Effector memory CD8-positive, alpha-beta T cell (primary cell): ENCODE measurements around the gene SPTSSA.
"Not testable (repeated sequence)": the region's sequence is repeated elsewhere in the genome, so short reads cannot be mapped to it uniquely, and the experiment has no call there.

Experiments used
- ATAC-seq: fragments of 150-1000 bp; cut with Tn5 transposase; replicated peaks from 2 replicates; pipeline ENCODE4 v1.10.0; 2021; ENCODE audit warnings: mild to moderate bottlenecking, moderate library complexity
- DNase-seq, 3 experiments: peaks; one replicate each; pipeline ENCODE4 v3.0.0; 2021
- H3K27ac Mint-ChIP-seq, 2 donors: one replicate each; pipeline ENCODE4 v1.8.0; 2022; ENCODE audit warnings: mild to moderate bottlenecking in 2 of 2, mixed read lengths in 2 of 2, moderate library complexity in 2 of 2
- H3K27me3 Mint-ChIP-seq, 2 donors: one replicate each; pipeline ENCODE4 v1.8.0; 2022; ENCODE audit warnings: mixed read lengths in 2 of 2
- H3K36me3 Mint-ChIP-seq: one replicate; pipeline ENCODE4 v1.8.0; 2022; ENCODE audit warnings: mild to moderate bottlenecking, moderate library complexity, mixed read lengths; ENCODE audit not compliant: insufficient read depth
- H3K4me1 Mint-ChIP-seq, 2 donors: one replicate each; pipeline ENCODE4 v1.8.0; 2022; ENCODE audit warnings: low read depth in 2 of 2, mixed read lengths in 2 of 2
- H3K4me3 Mint-ChIP-seq, 2 donors: one replicate each; pipeline ENCODE4 v1.8.0; 2022; ENCODE audit warnings: mild to moderate bottlenecking in 2 of 2, mixed read lengths in 2 of 2, moderate library complexity in 2 of 2
- H3K9me3 Mint-ChIP-seq, 2 donors: one replicate each; pipeline ENCODE4 v1.8.0; 2022; ENCODE audit warnings: mixed read lengths in 2 of 2
- total RNA-seq, 9 experiments: gene quantifications; one replicate each; lab custom pipeline; 2026; lab: John Stamatoyannopoulos, UW

Gene SPTSSA, protein sequence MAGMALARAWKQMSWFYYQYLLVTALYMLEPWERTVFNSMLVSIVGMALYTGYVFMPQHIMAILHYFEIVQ
- 0.67 to 9.0 (median 4.9) reads per million in 9 experiments for total RNA-seq

- Mint-ChIP-seq H3K9me3 (no peaks in the 10 kb centered on the region), H3K36me3 (no peaks in the 10 kb centered on the region), H3K4me3 (peak within 1 kb of the TSS; percentile 78 to 86), H3K27ac (peak within 1 kb of the TSS; percentile 46 to 71), H3K4me1 (peaks cover 8 to 13% of the 10 kb centered on the region in 2 donors), H3K27me3 (no peaks in the 10 kb centered on the region)
- DNase-seq (peak; percentile 75 to 78 (median 76)), ATAC-seq (peak; percentile 95)
Measured at GRCh38 chr14:34462132-34462893, at the start of gene SPTSSA. SPTSSA (minus strand) TSS chr14:34462240; CDS start chr14:34462207, 33 bp downstream.

GRCh38 chr14:34507884-34508283 is 45.8 kb upstream of the SPTSSA start:
- Mint-ChIP-seq H3K9me3 (no peaks in the 10 kb centered on the region), H3K27me3 (no peaks in the 10 kb centered on the region), H3K4me1 (peaks cover 0 to 5% of the 10 kb centered on the region in 2 donors), H3K27ac (no peak overlapping the region), H3K4me3 (no peak overlapping the region), H3K36me3 (peaks cover 3% of the 10 kb centered on the region)
- ATAC-seq: no peak
- no peak for DNase-seq

DNA sequence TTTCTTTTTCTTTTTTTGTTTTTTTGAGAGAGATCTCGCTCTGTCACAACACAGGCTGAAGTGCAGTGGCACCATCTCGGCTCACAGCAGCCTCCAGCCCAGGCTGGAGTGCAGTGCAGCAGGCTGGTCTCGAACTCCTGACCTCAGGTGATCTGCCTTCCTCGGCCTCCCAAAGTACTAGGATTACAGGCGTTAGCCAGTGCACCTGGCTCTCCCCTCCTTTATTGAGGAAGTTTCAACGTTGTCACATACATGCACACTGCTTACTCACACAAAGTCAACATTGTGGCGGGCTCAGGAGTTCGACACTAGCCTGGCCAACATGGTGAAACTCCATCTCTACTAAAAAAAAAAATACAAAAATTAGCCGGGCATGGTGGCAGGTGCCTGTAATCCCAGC is 45.4 kb upstream of the SPTSSA start:
- H3K4me1 Mint-ChIP-seq: peaks cover 0 to 5% of the 10 kb centered on the region in 2 donors
- no peak overlapping the region for H3K27ac Mint-ChIP-seq
- no peaks in the 10 kb centered on the region for H3K9me3 Mint-ChIP-seq
- peaks cover 3% of the 10 kb centered on the region for H3K36me3 Mint-ChIP-seq
- H3K4me3 Mint-ChIP-seq: no peak overlapping the region
- DNase-seq: no peak
- no peak for ATAC-seq
- H3K27me3 Mint-ChIP-seq: no peaks in the 10 kb centered on the region

DNA sequence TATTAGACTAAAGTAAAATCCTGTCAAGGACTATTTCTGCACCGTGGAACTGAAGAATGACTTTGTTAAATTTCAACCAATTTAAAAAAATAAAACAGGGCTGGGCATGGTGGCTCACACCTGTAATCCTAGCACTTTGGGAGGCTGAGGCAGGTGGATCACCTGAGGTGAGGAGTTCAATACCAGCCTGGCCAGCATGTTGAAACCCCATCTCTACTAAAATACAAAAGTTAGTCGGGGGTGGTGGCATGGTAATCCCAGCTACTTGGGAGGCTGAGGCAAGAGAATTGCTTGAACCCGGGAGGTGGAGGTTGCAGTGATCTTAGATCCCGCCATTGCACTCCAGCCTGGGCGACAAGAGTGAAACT is 43.1 kb upstream of the SPTSSA start:
- not testable (repeated sequence) for H3K4me1 Mint-ChIP-seq

DNA sequence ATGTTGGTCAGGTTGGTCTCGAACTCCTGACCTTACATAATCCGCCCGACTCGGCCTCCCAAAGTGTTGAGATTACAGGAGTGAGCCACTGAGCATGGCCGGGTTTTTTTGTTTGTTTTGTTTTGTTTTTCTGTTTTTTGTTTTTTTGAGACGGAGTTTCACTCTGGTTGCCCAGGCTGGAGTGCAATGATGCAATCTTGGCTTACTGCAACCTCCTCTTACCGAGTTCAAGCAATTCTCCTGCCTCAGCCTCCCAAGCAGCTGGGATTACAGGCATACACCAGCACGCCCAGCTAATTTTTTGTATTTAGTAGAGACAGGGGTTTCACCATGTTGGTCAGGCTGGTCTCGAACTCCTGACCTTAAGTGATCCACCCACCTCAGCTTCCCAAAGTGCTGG is 42.0 kb upstream of the SPTSSA start:
- not testable (repeated sequence) for H3K9me3 Mint-ChIP-seq, H3K27me3 Mint-ChIP-seq, H3K4me1 Mint-ChIP-seq, H3K4me3 Mint-ChIP-seq, DNase-seq, H3K27ac Mint-ChIP-seq, H3K36me3 Mint-ChIP-seq, ATAC-seq

More for the DNA sequence above, 43.1 kb upstream of the SPTSSA start:
- not testable (repeated sequence) for ATAC-seq, DNase-seq, H3K36me3 Mint-ChIP-seq, H3K27ac Mint-ChIP-seq, H3K4me3 Mint-ChIP-seq, H3K9me3 Mint-ChIP-seq, H3K27me3 Mint-ChIP-seq

DNA sequence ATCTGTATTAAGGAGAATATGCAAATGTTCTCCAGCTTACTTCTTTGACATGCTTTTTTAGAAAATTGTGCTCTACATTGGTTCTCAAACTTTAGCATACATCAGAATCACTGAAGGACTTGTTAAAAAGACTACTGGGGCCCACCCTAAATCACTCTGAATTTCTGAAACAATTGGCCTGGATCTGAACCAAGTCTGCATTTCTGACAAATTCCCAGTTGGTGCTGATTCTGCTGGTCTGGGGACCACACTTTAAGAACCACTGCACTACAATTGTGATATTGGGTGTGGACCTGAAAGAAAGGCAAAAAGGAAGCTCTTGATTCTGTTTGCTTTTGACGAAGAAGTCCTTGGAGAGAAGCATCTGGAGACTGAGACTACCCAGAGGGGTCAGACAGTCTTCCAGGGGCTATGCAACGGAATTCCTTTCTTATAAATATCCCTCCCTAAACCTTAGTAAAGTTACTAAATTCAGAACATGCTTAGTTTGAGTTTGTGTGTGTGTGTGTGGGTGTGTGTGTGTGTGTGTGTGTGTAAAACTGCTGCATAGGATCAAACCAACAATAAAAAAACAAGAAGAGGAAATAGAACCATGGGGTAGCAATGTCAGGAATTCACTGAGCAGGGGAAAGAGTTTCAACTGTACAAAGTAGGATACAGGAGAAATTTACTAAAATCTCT is 40.6 kb upstream of the SPTSSA start:
- Mint-ChIP-seq H3K4me1 (no peaks in the 10 kb centered on the region), H3K27me3 (no peaks in the 10 kb centered on the region), H3K4me3 (no peak overlapping the region), H3K9me3 (no peaks in the 10 kb centered on the region), H3K27ac (no peak overlapping the region), H3K36me3 (peaks cover 7% of the 10 kb centered on the region)
- ATAC-seq (no peak), DNase-seq (no peak)

- Mint-ChIP-seq H3K9me3 (no peaks in the 10 kb centered on the region), H3K36me3 (peaks cover 7% of the 10 kb centered on the region), H3K4me1 (no peaks in the 10 kb centered on the region), H3K27me3 (no peaks in the 10 kb centered on the region), H3K27ac (no peak overlapping the region), H3K4me3 (no peak overlapping the region)
- no peak for DNase-seq
- ATAC-seq: no peak
Measured at GRCh38 chr14:34502001-34502400, 40.0 kb upstream of the SPTSSA start.

DNA sequence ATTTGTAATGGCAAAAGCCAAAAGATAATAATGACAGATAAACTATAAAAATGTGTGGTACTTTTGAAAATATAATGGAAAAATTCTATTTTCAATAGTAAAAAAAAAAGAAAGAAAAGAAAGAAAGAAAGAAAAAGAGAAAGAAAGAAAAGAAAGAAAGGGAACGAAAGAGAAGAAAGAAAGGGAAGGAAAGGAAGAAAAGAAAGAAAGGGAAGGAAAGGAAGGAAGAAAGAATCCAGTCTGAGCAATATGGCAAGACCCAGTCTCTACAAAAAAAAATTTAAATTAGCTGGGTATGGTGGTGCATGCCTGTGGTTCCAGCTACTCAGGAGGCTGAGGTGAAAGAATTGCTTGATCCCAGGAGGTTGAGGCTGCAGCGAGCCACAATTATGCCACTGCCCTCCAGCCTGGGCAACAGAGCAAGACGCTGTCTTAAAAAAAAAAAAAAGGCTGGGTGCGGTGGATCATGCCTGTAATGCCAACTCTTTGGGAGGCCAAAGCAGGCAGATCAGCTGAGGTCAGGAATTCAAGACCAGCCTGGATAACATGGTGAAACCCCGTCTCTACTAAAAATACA is 39.1 kb upstream of the SPTSSA start:
- Mint-ChIP-seq H3K4me3 (no peak overlapping the region), H3K9me3 (no peaks in the 10 kb centered on the region), H3K27me3 (no peaks in the 10 kb centered on the region), H3K27ac (no peak overlapping the region), H3K4me1 (no peaks in the 10 kb centered on the region), H3K36me3 (peaks cover 7% of the 10 kb centered on the region)
- ATAC-seq: no peak
- no peak for DNase-seq

- ATAC-seq (no peak), DNase-seq (no peak)
- Mint-ChIP-seq H3K4me3 (no peak overlapping the region), H3K4me1 (no peaks in the 10 kb centered on the region), H3K9me3 (no peaks in the 10 kb centered on the region), H3K36me3 (peaks cover 7% of the 10 kb centered on the region), H3K27ac (no peak overlapping the region), H3K27me3 (peaks cover 0 to 4% of the 10 kb centered on the region in 2 donors)
Measured at GRCh38 chr14:34498684-34499412, 36.8 kb upstream of the SPTSSA start.

DNA sequence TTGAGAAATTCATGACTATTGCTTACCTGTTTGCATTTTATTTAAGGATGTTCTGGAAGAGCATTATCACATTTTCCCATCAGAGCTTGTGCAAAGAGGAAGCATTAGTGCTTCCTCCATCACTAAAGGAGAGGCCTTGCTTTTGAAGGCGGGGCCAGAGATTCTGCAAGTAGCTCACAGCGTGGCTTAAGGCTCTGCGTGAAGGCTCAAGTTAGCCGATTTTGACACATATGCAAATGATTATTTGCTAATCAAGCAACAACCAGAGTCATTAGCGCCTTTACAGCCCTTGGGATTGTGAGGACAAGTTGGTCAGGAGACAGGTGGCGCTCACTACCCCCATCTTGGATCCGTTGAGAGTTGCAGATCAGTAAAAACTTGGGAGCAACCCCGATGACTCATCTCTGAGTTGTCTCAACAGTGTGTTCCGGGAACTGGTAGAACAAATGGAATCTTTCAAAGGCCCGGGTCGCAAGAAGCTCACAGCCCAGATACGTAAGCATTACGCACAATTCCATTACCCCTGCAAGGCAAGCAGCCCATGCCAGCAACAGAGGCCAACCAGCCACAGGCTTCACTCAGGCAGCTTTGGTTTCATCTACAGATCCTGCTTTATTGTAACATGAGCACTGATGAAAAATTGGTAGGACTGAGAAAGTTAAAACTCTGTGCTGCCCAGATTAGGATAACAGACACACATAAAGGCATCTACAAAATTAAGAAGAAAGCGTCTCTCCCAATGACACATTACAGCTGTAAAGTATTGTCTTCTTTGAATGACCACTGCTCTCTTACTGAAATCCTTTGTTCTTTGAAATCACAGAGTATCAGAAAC is 34.9 kb upstream of the SPTSSA start:
- Mint-ChIP-seq H3K27me3 (peaks cover 0 to 4% of the 10 kb centered on the region in 2 donors), H3K4me3 (no peak overlapping the region), H3K27ac (peak overlapping the region in 1 of 2 donors; percentile 38), H3K9me3 (no peaks in the 10 kb centered on the region), H3K36me3 (peaks cover 7% of the 10 kb centered on the region), H3K4me1 (no peaks in the 10 kb centered on the region)
- DNase-seq (no peak), ATAC-seq (no peak)

DNA sequence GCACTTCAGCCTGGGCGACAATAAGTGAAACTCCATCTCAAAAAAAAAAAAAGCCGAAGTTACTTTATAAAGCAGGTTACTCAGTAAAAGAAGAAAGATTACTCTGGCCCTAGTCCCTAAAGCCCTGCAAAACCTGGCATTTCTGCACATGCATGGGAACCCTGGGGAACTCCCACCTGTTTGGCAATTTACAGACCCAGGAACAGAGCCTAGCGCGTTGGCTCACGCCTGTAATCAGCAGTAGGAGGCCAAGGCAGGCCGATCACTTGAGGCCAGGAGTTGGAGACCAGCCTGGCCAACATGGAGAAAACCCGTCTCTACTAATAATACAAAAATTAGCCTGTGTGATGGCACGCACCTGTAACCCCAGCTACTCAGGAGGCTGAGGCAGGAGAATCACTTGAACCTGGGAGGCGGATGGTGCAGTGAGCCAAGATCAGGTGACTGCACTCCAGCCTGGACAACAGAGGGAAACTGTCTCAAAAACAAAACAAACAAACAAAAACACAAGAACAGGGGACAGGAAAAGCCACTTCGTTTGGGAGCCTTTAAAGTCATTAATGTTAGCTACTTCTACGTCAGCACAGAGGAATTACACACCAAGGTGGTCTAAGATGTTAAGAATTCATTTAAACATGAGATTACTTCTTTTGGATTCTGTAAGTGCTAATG is 34.1 kb upstream of the SPTSSA start:
- Mint-ChIP-seq H3K36me3 (peaks cover 7% of the 10 kb centered on the region), H3K9me3 (no peaks in the 10 kb centered on the region), H3K4me1 (no peaks in the 10 kb centered on the region), H3K4me3 (no peak overlapping the region), H3K27ac (peak overlapping the region; percentile 38), H3K27me3 (peaks cover 0 to 8% of the 10 kb centered on the region in 2 donors)
- DNase-seq: no peak
- ATAC-seq: no peak

DNA sequence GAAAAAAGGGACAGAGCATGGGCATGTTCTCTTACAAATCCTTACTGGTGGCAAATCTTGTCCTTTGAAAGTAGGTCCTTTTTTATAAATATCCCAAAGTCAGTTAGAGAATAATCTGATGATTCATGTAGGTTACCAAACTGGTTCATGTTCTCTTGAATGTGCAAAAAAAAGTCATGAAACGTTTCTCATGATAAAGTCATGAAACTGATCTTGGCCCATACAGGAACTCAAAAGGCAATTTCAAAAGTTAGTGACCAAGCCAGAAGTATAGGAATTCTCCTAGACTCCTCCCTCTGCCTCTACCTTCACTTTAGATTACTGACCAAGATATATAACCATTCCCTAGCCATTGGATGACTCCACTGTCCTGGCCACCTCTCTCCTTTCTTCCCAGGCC is 27.3 kb upstream of the SPTSSA start:
- no peaks in the 10 kb centered on the region for H3K9me3 Mint-ChIP-seq
- H3K27ac Mint-ChIP-seq: no peak overlapping the region

More for the DNA sequence above, 27.3 kb upstream of the SPTSSA start:
- Mint-ChIP-seq H3K27me3 (peaks cover 0 to 11% of the 10 kb centered on the region in 2 donors), H3K4me3 (no peak overlapping the region), H3K4me1 (no peaks in the 10 kb centered on the region), H3K36me3 (no peaks in the 10 kb centered on the region)
- DNase-seq (no peak), ATAC-seq (no peak)
